Keratinocyte (primary cell): Measurements from ENCODE around the gene APBB1IP. TPM values are rescaled to one million over a fixed set of nuclear protein-coding genes. Genes with fewer than 3 reads are reported as not detected.

Experiments used
- DNase-seq: peaks from one replicate; pipeline ENCODE4 v3.0.0-alpha.2; 2011; ENCODE audit warnings: low read depth, missing footprints, low spot score
- FAIRE-seq: peaks from 2 replicates; lab custom pipeline; 2011; peaks lifted over from hg19 to GRCh38; lab: Jason Lieb, UNC
- H2AFZ ChIP-seq: 2 replicates; pipeline ENCODE4 v1.6.0; 2012; ENCODE audit warnings: low read length, control low read depth, inconsistent platforms; ENCODE audit not compliant: control insufficient read depth
- H3K27ac ChIP-seq: 2 replicates; pipeline ENCODE4 v1.5.1; 2011; ENCODE audit warnings: low read length; ENCODE audit not compliant: control insufficient read depth, insufficient read depth
- H3K27me3 ChIP-seq: 3 replicates; pipeline ENCODE4 v1.6.0; 2011; ENCODE audit warnings: low read length; ENCODE audit not compliant: control insufficient read depth, insufficient read depth; ENCODE audit errors: extremely low read depth
- H3K36me3 ChIP-seq, 2 experiments: 2 replicates in 1 of 2; 3 replicates in 1 of 2; pipeline ENCODE4 v1.5.1; 2011; ENCODE audit warnings: low read length in 2 of 2, mild to moderate bottlenecking in 1 of 2; ENCODE audit not compliant: control insufficient read depth in 2 of 2, insufficient read depth in 2 of 2; ENCODE audit errors: extremely low read depth in 1 of 2
- H3K4me1 ChIP-seq: 3 replicates; pipeline ENCODE4 v1.5.1; 2011; ENCODE audit warnings: low read length; ENCODE audit not compliant: control insufficient read depth, insufficient read depth; ENCODE audit errors: extremely low read depth
- H3K4me2 ChIP-seq: 3 replicates; pipeline ENCODE4 v1.6.0; 2011; ENCODE audit warnings: low read depth, low read length; ENCODE audit not compliant: control insufficient read depth, insufficient read depth; ENCODE audit errors: extremely low read depth
- H3K4me3 ChIP-seq, 3 experiments: fragments of 200-600 bp in 1 of 3; sonication (generic) in 1 of 3; 2 replicates in 2 of 3; 3 replicates in 1 of 3; pipeline ENCODE4 v1.5.1; 2011 to 2016; ENCODE audit warnings: low read length in 3 of 3, mild to moderate bottlenecking in 3 of 3, control low read depth in 2 of 3, inconsistent platforms in 1 of 3, low read depth in 1 of 3, mixed read lengths in 1 of 3, mixed run types in 1 of 3, moderate library complexity in 1 of 3; ENCODE audit not compliant: control insufficient read depth in 2 of 3, insufficient read depth in 2 of 3; ENCODE audit errors: extremely low read depth in 1 of 3
- H3K79me2 ChIP-seq: 2 replicates; pipeline ENCODE4 v1.6.0; 2012; ENCODE audit warnings: low read length; ENCODE audit not compliant: control insufficient read depth, insufficient read depth
- H3K9ac ChIP-seq: 3 replicates; pipeline ENCODE4 v1.6.0; 2011; ENCODE audit warnings: low read length; ENCODE audit not compliant: control insufficient read depth, insufficient read depth; ENCODE audit errors: extremely low read depth
- H3K9me1 ChIP-seq: 3 replicates; pipeline ENCODE4 v1.6.0; 2011; ENCODE audit warnings: low read length; ENCODE audit not compliant: control insufficient read depth, insufficient read depth; ENCODE audit errors: extremely low read depth
- H3K9me3 ChIP-seq: 2 replicates; pipeline ENCODE4 v1.5.1; 2012; ENCODE audit warnings: low read depth, low read length; ENCODE audit not compliant: control insufficient read depth
- H4K20me1 ChIP-seq: 3 replicates; pipeline ENCODE4 v1.6.0; 2011; ENCODE audit warnings: low read length; ENCODE audit not compliant: control insufficient read depth, insufficient read depth; ENCODE audit errors: extremely low read depth
- EZH2 ChIP-seq: IDR thresholded peaks from one replicate; pipeline ENCODE4 v1.6.1; 2012; ENCODE audit warnings: inconsistent platforms, mild to moderate bottlenecking, low read length, moderate library complexity
- dilution Hi-C: fragments of 300-500 bp; cut with MboI; formaldehyde crosslinking; loops from one replicate; pipeline ENCODE4 v1.7.0; 2020; ENCODE audit warnings: low sequenced_read_pairs; ENCODE audit not compliant: extremely low pct_ligation_motif_present
- polyA plus RNA-seq, 5 experiments: library from polyadenylated mRNA; depleted of rRNA in 3 of 5; stranded (reverse) in 3 of 5; stranded (forward) in 1 of 5; unstranded in 1 of 5; fragments of >200 nt; gene quantifications; 1 replicate in 1 of 5; 2 replicates in 3 of 5; 3 replicates in 1 of 5; pipeline versions ENCODE4 v1.2.1 to v1.2.3, GENCODE V29; 2011 to 2012; ENCODE audit warnings: missing spikeins in 2 of 5, low read depth in 1 of 5, low replicate concordance in 1 of 5
- TF ChIP-seq, protein P1 (sequence below), 3 experiments: IDR thresholded peaks in 1 of 3; conservative IDR thresholded peaks in 1 of 3; optimal IDR thresholded peaks in 1 of 3; 2 replicates in 2 of 3; 3 replicates in 1 of 3; pipeline versions ENCODE3 to v1.5.1; 2011; ENCODE audit warnings: low read length in 3 of 3, mild to moderate bottlenecking in 3 of 3, moderate library complexity in 2 of 3, control low read depth in 1 of 3, inconsistent platforms in 1 of 3; ENCODE audit not compliant: insufficient read depth in 2 of 3; ENCODE audit errors: extremely low read depth in 1 of 3

The APBB1IP gene
- polyA plus RNA-seq, 1 donor (not counting 4 experiments of a cell fraction or from before 2014, with no cell fraction given) = not detected

DNA sequence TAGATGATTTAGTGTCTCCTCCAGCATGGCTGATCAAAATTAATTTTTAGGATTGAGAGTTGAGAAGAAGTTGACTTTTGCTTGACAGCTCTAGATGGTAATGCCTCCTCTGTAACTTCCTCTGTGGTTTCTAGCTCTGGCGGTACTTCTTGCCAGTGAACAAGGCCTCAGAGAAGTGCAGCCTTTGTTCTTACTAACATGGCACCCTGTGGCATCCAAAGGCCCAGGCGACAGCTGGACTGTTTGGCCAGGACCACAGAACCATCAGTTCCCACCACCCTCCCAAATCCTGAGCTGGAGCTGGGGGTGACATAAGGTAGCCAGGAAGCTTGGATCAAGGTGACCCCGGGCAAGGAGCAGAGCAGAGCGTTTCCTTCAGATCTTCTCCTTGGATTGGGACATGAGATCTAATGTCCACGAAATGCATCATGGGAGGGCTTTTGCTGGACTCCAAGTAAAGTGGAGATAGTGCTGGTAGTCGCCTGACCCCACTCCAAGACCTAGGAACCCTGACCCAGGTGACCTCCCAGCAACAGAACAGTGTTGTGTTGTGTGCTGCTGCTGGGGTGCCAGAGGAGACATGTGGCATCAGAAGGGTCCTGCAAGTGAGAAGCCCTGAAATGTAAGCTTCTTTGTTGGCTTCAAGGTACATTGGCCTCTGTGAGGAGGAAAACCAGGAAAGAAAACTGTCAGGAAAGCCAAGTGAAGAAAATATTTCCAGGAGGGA is 41.8 kb downstream of the APBB1IP start:
- DNase-seq (no peak), FAIRE-seq (no peak)
- no peak overlapping the region for H3K9ac ChIP-seq
- H2AFZ ChIP-seq = no peak overlapping the region
- H3K27me3 ChIP-seq = no peaks in the 10 kb centered on the region
- H3K27ac ChIP-seq = no peak overlapping the region
- no peak overlapping the region for H3K4me2 ChIP-seq
- no peaks in the 10 kb centered on the region for H3K4me1 ChIP-seq
- no peaks in the 10 kb centered on the region for H4K20me1 ChIP-seq
- no peaks in the 10 kb centered on the region for H3K79me2 ChIP-seq
- no peaks in the 10 kb centered on the region for H3K9me3 ChIP-seq
- TF ChIP-seq, protein P1, sequence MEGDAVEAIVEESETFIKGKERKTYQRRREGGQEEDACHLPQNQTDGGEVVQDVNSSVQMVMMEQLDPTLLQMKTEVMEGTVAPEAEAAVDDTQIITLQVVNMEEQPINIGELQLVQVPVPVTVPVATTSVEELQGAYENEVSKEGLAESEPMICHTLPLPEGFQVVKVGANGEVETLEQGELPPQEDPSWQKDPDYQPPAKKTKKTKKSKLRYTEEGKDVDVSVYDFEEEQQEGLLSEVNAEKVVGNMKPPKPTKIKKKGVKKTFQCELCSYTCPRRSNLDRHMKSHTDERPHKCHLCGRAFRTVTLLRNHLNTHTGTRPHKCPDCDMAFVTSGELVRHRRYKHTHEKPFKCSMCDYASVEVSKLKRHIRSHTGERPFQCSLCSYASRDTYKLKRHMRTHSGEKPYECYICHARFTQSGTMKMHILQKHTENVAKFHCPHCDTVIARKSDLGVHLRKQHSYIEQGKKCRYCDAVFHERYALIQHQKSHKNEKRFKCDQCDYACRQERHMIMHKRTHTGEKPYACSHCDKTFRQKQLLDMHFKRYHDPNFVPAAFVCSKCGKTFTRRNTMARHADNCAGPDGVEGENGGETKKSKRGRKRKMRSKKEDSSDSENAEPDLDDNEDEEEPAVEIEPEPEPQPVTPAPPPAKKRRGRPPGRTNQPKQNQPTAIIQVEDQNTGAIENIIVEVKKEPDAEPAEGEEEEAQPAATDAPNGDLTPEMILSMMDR (optimal IDR thresholded peaks at IDR 0.05 in 1 of 3, IDR thresholded peaks at IDR 0.05 in 1 of 3, conservative IDR thresholded peaks at IDR 0.05 in 1 of 3; ENCODE audit: extremely low read depth in 1 of 3, insufficient read depth in 2 of 3, low read length in 3 of 3) = no peak
- TF ChIP-seq EZH2 = no peak
- H3K36me3 ChIP-seq = no peaks in the 10 kb centered on the region
- H3K4me3 ChIP-seq = no peak overlapping the region
- dilution Hi-C loops = no loop called here
- H3K9me1 ChIP-seq = no peaks in the 10 kb centered on the region

DNA sequence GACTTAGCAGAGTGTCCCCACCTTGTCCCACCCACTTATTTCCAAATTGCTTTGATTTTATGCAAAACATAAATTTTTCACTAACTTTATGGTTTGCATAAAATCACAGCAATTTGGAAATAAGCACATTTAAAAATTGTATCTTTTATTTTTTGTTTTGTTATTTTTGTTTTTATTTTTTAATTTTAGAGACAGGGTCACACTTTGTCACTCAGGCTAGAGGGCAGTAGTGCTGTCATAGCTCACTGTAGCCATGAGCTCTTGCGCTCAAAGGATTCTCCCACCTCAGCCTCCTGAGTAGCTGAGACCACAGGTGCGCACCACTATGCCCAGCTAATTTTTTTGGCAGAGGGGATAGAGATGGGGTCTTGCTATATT is 43.2 kb downstream of the APBB1IP start:
- Histone ChIP-seq H3K9ac (no peak overlapping the region), H4K20me1 (no peaks in the 10 kb centered on the region), H3K9me3 (no peaks in the 10 kb centered on the region), H3K4me2 (no peak overlapping the region), H3K27me3 (no peaks in the 10 kb centered on the region), H3K9me1 (no peaks in the 10 kb centered on the region), H3K4me1 (peaks cover 4% of the 10 kb centered on the region), H3K79me2 (no peaks in the 10 kb centered on the region), H3K27ac (no peak overlapping the region), H3K36me3 (no peaks in the 10 kb centered on the region), H2AFZ (no peak overlapping the region), H3K4me3 (no peak overlapping the region)
- dilution Hi-C loops = no loop called here
- DNase-seq (no peak), FAIRE-seq (no peak)
- TF ChIP-seq, protein P1 (optimal IDR thresholded peaks at IDR 0.05 in 1 of 3, IDR thresholded peaks at IDR 0.05 in 1 of 3, conservative IDR thresholded peaks at IDR 0.05 in 1 of 3; ENCODE audit: extremely low read depth in 1 of 3, insufficient read depth in 2 of 3, low read length in 3 of 3) = no peak
- TF ChIP-seq EZH2 = no peak
